ENCODE results near the gene IL12A.

GRCh38 chr3:159996018-159996417, 7.4 kb downstream of the IL12A start:
- no peak for TF ChIP-seq EZH2phosphoT487 (conservative IDR thresholded peaks at IDR 0.05; ENCODE audit: low read length)
- no peak for TF ChIP-seq CTCF (IDR thresholded peaks at IDR 0.05; ENCODE audit: insufficient read depth, low read length, poor library complexity, severe bottlenecking)
